K562 (cell line): ENCODE results near the gene ZBTB46.

ENCODE experiments used
- CREB5 ChIP-seq: fragments of 250-450 bp; sonication (Bioruptor Pico); IDR thresholded peaks from 2 replicates; pipeline ENCODE4 v1.5.0; 2020; ENCODE audit warnings: mild to moderate bottlenecking
- JUNB ChIP-seq: fragments of 450-650 bp; formaldehyde crosslinking; conservative IDR thresholded peaks from 2 replicates; pipeline ENCODE4 v1.4.0; 2020; ENCODE audit warnings: mild to moderate bottlenecking
- JUND ChIP-seq, 2 experiments: IDR thresholded peaks; 2 replicates in 1 of 2; 3 replicates in 1 of 2; pipeline ENCODE4 v1.6.1; 2011; ENCODE audit warnings: borderline replicate concordance in 2 of 2, low read depth in 2 of 2, low read length in 2 of 2, improper control_type of control experiment in 1 of 2, missing biosample characterization in 1 of 2, missing genetic modification characterization in 1 of 2, missing genetic modification reagents in 1 of 2
- MAFK ChIP-seq: IDR thresholded peaks from 2 replicates; pipeline ENCODE4 v1.6.1; 2011; ENCODE audit warnings: low read length, improper control_type of control experiment
- NFYB ChIP-seq: IDR thresholded peaks from 2 replicates; pipeline ENCODE4 v1.6.1; 2011; ENCODE audit warnings: mild to moderate bottlenecking, moderate library complexity; ENCODE audit not compliant: insufficient read length; ENCODE audit errors: extremely low read depth
- NR3C1 ChIP-seq: sonication (generic); formaldehyde crosslinking; IDR thresholded peaks from 2 replicates; pipeline ENCODE4 v1.8.1; 2022; ENCODE audit warnings: missing genetic modification reagents
- RNF219 ChIP-seq: fragments of 250-450 bp; sonication (Bioruptor Pico); IDR thresholded peaks from 2 replicates; pipeline ENCODE4 v1.5.0; 2022; ENCODE audit warnings: mild to moderate bottlenecking
- SMC3 ChIP-seq: conservative IDR thresholded peaks from 2 replicates; pipeline ENCODE4 v1.6.1; 2011; ENCODE audit warnings: low read depth, low read length, improper control_type of control experiment; ENCODE audit not compliant: insufficient read depth
- SREBF2 ChIP-seq: sonication (generic); formaldehyde crosslinking; IDR thresholded peaks from 2 replicates; pipeline ENCODE4 v1.4.0; 2020; ENCODE audit warnings: mild to moderate bottlenecking, missing genetic modification reagents
- STAT5B ChIP-seq: fragments of 250-450 bp; sonication (Bioruptor Pico); IDR thresholded peaks from 2 replicates; pipeline ENCODE4 v1.8.0; 2021; ENCODE audit warnings: mild to moderate bottlenecking, inconsistent platforms
- ZBED1 ChIP-seq: IDR thresholded peaks from 2 replicates; pipeline ENCODE4 v1.6.1; 2014
- ZZZ3 ChIP-seq: fragments of 450-650 bp; IDR thresholded peaks from 2 replicates; pipeline ENCODE4 v1.6.1; 2016; ENCODE audit warnings: antibody characterized with exemption, mild to moderate bottlenecking, moderate library complexity
- TF ChIP-seq, protein P1 (sequence below): fragments of 200-800 bp; sonication (Bioruptor generic); IDR thresholded peaks from 2 replicates; pipeline ENCODE4 v1.6.1; 2016; ENCODE audit warnings: missing genetic modification characterization, missing compliant biosample characterization
- TF ChIP-seq, protein P2 (sequence below), 3 experiments: IDR thresholded peaks in 2 of 3; conservative IDR thresholded peaks in 1 of 3; 2 replicates each; pipeline ENCODE4 v1.5.1; 2011 to 2012; ENCODE audit warnings: low read length in 3 of 3, mild to moderate bottlenecking in 3 of 3, control low read depth in 2 of 3, improper control_type of control experiment in 1 of 3, inconsistent platforms in 1 of 3, low read depth in 1 of 3, mixed read lengths in 1 of 3, moderate library complexity in 1 of 3; ENCODE audit not compliant: insufficient read depth in 2 of 3

- no peak for TF ChIP-seq RNF219 (CRISPR knock-in tag)
- no peak for TF ChIP-seq CREB5 (CRISPR knock-in tag)
- TF ChIP-seq ZZZ3, result no peak
- TF ChIP-seq, protein P1, sequence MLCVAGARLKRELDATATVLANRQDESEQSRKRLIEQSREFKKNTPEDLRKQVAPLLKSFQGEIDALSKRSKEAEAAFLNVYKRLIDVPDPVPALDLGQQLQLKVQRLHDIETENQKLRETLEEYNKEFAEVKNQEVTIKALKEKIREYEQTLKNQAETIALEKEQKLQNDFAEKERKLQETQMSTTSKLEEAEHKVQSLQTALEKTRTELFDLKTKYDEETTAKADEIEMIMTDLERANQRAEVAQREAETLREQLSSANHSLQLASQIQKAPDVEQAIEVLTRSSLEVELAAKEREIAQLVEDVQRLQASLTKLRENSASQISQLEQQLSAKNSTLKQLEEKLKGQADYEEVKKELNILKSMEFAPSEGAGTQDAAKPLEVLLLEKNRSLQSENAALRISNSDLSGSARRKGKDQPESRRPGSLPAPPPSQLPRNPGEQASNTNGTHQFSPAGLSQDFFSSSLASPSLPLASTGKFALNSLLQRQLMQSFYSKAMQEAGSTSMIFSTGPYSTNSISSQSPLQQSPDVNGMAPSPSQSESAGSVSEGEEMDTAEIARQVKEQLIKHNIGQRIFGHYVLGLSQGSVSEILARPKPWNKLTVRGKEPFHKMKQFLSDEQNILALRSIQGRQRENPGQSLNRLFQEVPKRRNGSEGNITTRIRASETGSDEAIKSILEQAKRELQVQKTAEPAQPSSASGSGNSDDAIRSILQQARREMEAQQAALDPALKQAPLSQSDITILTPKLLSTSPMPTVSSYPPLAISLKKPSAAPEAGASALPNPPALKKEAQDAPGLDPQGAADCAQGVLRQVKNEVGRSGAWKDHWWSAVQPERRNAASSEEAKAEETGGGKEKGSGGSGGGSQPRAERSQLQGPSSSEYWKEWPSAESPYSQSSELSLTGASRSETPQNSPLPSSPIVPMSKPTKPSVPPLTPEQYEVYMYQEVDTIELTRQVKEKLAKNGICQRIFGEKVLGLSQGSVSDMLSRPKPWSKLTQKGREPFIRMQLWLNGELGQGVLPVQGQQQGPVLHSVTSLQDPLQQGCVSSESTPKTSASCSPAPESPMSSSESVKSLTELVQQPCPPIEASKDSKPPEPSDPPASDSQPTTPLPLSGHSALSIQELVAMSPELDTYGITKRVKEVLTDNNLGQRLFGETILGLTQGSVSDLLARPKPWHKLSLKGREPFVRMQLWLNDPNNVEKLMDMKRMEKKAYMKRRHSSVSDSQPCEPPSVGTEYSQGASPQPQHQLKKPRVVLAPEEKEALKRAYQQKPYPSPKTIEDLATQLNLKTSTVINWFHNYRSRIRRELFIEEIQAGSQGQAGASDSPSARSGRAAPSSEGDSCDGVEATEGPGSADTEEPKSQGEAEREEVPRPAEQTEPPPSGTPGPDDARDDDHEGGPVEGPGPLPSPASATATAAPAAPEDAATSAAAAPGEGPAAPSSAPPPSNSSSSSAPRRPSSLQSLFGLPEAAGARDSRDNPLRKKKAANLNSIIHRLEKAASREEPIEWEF (CRISPR knock-in tag), result no peak
- TF ChIP-seq NFYB, result no peak
- TF ChIP-seq NR3C1 (CRISPR knock-in tag), result no peak
- TF ChIP-seq STAT5B (CRISPR knock-in tag), result no peak
- TF ChIP-seq, protein P2, sequence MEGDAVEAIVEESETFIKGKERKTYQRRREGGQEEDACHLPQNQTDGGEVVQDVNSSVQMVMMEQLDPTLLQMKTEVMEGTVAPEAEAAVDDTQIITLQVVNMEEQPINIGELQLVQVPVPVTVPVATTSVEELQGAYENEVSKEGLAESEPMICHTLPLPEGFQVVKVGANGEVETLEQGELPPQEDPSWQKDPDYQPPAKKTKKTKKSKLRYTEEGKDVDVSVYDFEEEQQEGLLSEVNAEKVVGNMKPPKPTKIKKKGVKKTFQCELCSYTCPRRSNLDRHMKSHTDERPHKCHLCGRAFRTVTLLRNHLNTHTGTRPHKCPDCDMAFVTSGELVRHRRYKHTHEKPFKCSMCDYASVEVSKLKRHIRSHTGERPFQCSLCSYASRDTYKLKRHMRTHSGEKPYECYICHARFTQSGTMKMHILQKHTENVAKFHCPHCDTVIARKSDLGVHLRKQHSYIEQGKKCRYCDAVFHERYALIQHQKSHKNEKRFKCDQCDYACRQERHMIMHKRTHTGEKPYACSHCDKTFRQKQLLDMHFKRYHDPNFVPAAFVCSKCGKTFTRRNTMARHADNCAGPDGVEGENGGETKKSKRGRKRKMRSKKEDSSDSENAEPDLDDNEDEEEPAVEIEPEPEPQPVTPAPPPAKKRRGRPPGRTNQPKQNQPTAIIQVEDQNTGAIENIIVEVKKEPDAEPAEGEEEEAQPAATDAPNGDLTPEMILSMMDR (IDR thresholded peaks at IDR 0.05 in 2 of 3, conservative IDR thresholded peaks at IDR 0.05 in 1 of 3; ENCODE audit: insufficient read depth in 2 of 3, low read depth in 1 of 3, low read length in 3 of 3), result no peak
- no peak for TF ChIP-seq SREBF2 (CRISPR knock-in tag)
- TF ChIP-seq ZBED1, result no peak
- TF ChIP-seq JUND (IDR thresholded peaks at IDR 0.05; ENCODE audit: borderline replicate concordance, low read depth, low read length), result no peak
- no peak for TF ChIP-seq JUND (tag; IDR thresholded peaks at IDR 0.05; ENCODE audit: borderline replicate concordance, low read depth, low read length)
- TF ChIP-seq SMC3, result no peak
- TF ChIP-seq JUNB (CRISPR knock-in tag), result no peak
- no peak for TF ChIP-seq MAFK
These were observed 98.7 kb downstream of the ZBTB46 start for GRCh38 chr20:63732118-63733095.
